Measurements from ENCODE around the gene CCDC158. TPM values are rescaled to one million over a fixed set of nuclear protein-coding genes. Genes with fewer than 3 reads are reported as not detected.

The CCDC158 gene
- total and polyA plus RNA-seq, 7 donors = 0.17 to 0.32 (median 0.17) TPM; not detected in 4

- Histone ChIP-seq H3K4me1 (no peaks in the 10 kb centered on the region), H3K36me3 (ENCODE audit: insufficient read depth in 1 of 2, low read depth in 1 of 2) (no peaks in the 10 kb centered on the region), H3K9me3 (no peaks in the 10 kb centered on the region), H3K4me3 (no peak overlapping the region), H3K27ac (no peak overlapping the region), H3K27me3 (ENCODE audit: insufficient read depth in 3 of 3, low read length in 2 of 3) (no peaks in the 10 kb centered on the region)
- intact Hi-C loops (cut with DNase I) = no loop called here
- 89 to 92% (median 90%) methylated on average over 2 of the region's 2 CpGs for WGBS, 3 donors
- TF ChIP-seq, protein P1, sequence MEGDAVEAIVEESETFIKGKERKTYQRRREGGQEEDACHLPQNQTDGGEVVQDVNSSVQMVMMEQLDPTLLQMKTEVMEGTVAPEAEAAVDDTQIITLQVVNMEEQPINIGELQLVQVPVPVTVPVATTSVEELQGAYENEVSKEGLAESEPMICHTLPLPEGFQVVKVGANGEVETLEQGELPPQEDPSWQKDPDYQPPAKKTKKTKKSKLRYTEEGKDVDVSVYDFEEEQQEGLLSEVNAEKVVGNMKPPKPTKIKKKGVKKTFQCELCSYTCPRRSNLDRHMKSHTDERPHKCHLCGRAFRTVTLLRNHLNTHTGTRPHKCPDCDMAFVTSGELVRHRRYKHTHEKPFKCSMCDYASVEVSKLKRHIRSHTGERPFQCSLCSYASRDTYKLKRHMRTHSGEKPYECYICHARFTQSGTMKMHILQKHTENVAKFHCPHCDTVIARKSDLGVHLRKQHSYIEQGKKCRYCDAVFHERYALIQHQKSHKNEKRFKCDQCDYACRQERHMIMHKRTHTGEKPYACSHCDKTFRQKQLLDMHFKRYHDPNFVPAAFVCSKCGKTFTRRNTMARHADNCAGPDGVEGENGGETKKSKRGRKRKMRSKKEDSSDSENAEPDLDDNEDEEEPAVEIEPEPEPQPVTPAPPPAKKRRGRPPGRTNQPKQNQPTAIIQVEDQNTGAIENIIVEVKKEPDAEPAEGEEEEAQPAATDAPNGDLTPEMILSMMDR (IDR thresholded peaks at IDR 0.05) = no peak
- DNase-seq (no peak), ATAC-seq (no peak)
Observed at GRCh38 chr4:76453232-76453631, 32.3 kb upstream of the CCDC158 start.

- Histone ChIP-seq H3K4me1 (no peaks in the 10 kb centered on the region), H3K4me3 (no peak overlapping the region), H3K9me3 (no peaks in the 10 kb centered on the region), H3K27me3 (ENCODE audit: insufficient read depth in 3 of 3, low read length in 2 of 3) (no peaks in the 10 kb centered on the region), H3K27ac (no peak overlapping the region), H3K36me3 (ENCODE audit: insufficient read depth in 1 of 2, low read depth in 1 of 2) (no peaks in the 10 kb centered on the region)
- intact Hi-C loops (cut with DNase I) = no loop called here
- ATAC-seq (no peak), DNase-seq (no peak)
- 53 to 78% (median 53%) methylated on average over 2 of the region's 2 CpGs for WGBS, 3 donors
- TF ChIP-seq, protein P1 (IDR thresholded peaks at IDR 0.05) = no peak
Observed at GRCh38 chr4:76449833-76450232, 28.9 kb upstream of the CCDC158 start.

DNA sequence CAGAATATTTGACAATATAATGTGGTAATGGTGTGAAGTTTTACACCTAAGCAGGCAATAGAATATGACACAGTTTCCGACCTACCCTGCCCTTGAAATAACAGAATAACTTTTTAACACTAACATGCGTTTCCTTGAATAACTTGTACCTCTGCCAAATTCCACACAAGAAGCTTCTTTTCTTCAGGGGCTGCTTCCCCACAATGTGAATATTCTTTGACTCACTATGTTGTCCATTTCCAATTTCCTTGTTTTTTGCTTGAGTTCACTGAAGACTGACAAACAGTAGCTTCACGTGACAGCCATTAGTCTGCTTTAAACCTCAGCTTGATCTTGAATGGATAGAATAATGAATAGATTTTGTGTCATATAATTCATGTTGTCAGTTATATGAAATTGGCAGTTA lies 28.4 kb upstream of the CCDC158 start:
- 34 to 50% (median 41%) methylated on average over 3 of the region's 3 CpGs for WGBS, 3 donors

DNA sequence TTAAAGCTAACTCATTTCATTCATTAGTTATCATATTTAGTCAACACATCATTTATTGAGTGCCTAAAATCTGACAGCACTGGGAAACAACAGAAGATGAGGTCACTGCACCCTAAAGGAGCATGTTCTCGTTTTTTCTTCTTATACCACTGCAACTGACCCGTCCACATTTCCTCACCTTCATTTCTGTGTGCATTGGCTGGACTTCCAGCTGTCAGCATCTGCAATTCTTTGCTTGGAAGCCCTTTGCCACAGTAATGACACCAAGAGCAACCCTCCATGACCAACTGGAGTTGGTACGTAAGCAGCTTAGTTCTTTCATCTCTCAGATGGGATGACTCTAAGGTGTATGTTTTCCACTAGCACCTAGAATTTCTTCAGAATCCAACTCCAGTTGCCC lies 27.3 kb upstream of the CCDC158 start:
- 89 to 90% (median 90%) methylated on average over 3 of the region's 3 CpGs for WGBS, 3 donors
- TF ChIP-seq, protein P1 (IDR thresholded peaks at IDR 0.05) = no peak
- no peak for ATAC-seq
- Histone ChIP-seq H3K4me3 (no peak overlapping the region), H3K4me1 (no peaks in the 10 kb centered on the region), H3K36me3 (ENCODE audit: insufficient read depth in 1 of 2, low read depth in 1 of 2) (no peaks in the 10 kb centered on the region), H3K9me3 (no peaks in the 10 kb centered on the region), H3K27me3 (ENCODE audit: insufficient read depth in 3 of 3, low read length in 2 of 3) (no peaks in the 10 kb centered on the region), H3K27ac (no peak overlapping the region)
- DNase-seq = no peak
- intact Hi-C loops (cut with DNase I) = no loop called here

More for the DNA sequence above, 28.4 kb upstream of the CCDC158 start:
- ATAC-seq (no peak), DNase-seq (no peak)
- Histone ChIP-seq H3K4me3 (no peak overlapping the region), H3K27ac (no peak overlapping the region), H3K4me1 (no peaks in the 10 kb centered on the region), H3K9me3 (no peaks in the 10 kb centered on the region), H3K27me3 (ENCODE audit: insufficient read depth in 3 of 3, low read length in 2 of 3) (no peaks in the 10 kb centered on the region), H3K36me3 (ENCODE audit: insufficient read depth in 1 of 2, low read depth in 1 of 2) (no peaks in the 10 kb centered on the region)
- intact Hi-C loops (cut with DNase I) = no loop called here
- TF ChIP-seq, protein P1 (IDR thresholded peaks at IDR 0.05) = no peak

DNA sequence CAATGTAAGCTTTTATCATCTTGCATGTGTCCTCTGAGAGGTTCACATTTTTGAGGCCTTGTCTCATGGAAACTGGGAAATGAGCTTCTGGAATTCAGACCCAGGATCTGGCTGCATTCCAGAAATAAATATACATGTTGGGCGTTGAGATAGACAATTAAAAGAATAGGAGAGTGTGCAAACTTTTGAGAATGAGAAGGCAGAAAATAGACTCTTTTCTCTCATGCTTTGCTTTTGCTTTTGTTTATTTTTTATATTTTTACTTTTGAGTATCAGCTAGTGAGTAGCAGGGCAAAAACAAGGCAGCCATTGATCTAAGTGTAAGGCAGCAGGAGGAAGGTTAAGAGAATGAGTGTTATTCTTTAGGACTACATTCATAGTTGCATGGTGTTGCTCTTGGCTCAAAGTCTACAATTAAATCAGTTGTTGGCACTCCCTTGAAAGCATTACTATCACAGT lies 26.5 kb upstream of the CCDC158 start:
- Histone ChIP-seq H3K4me1 (no peaks in the 10 kb centered on the region), H3K4me3 (no peak overlapping the region), H3K36me3 (ENCODE audit: insufficient read depth in 1 of 2, low read depth in 1 of 2) (no peaks in the 10 kb centered on the region), H3K9me3 (no peaks in the 10 kb centered on the region), H3K27me3 (ENCODE audit: insufficient read depth in 3 of 3, low read length in 2 of 3) (no peaks in the 10 kb centered on the region), H3K27ac (no peak overlapping the region)
- 7 to 31% (median 16%) methylated on average over 1 of the region's 1 CpG for WGBS, 3 donors
- TF ChIP-seq, protein P1 (IDR thresholded peaks at IDR 0.05) = no peak
- no peak for DNase-seq
- no peak for ATAC-seq
- intact Hi-C loops (cut with DNase I) = no loop called here

All from psoas muscle (tissue), 8 donors.